GM18505 (cell line): Measurements from ENCODE around the gene TFPI.
"Not testable (repeated sequence)": the region's sequence is repeated elsewhere in the genome, so short reads cannot be mapped to it uniquely, and the experiment has no call there.

ENCODE experiments used
- ATAC-seq: cut with Tn5 transposase; IDR thresholded peaks from one replicate; pipeline ENCODE4 v1.9.1; 2021; ENCODE audit not compliant: unreplicated experiment
- POLR2A ChIP-seq: IDR thresholded peaks from 4 replicates; pipeline ENCODE4 v1.6.1; 2011; ENCODE audit warnings: borderline replicate concordance; ENCODE audit not compliant: insufficient read depth, insufficient read length; ENCODE audit errors: extremely low read depth

Gene TFPI

GRCh38 chr2:187569571-187569970, 15.3 kb upstream of the TFPI start:
- TF ChIP-seq POLR2A = no peak
- ATAC-seq = no peak

GRCh38 chr2:187569042-187569441, 14.8 kb upstream of the TFPI start:
- no peak for TF ChIP-seq POLR2A
- ATAC-seq = no peak

GRCh38 chr2:187567126-187567525, 12.9 kb upstream of the TFPI start:
- no peak for ATAC-seq

GRCh38 chr2:187566712-187567111, 12.5 kb upstream of the TFPI start:
- ATAC-seq = no peak
- TF ChIP-seq POLR2A = no peak

More at GRCh38 chr2:187567126-187567525, 12.9 kb upstream of the TFPI start:
- TF ChIP-seq POLR2A = no peak

- ATAC-seq = no peak
- no peak for TF ChIP-seq POLR2A
Observed at GRCh38 chr2:187566266-187566665, 12.0 kb upstream of the TFPI start.

- ATAC-seq = not testable (repeated sequence)
Observed at GRCh38 chr2:187565618-187566017, 11.4 kb upstream of the TFPI start.

- not testable (repeated sequence) for ATAC-seq
Observed at GRCh38 chr2:187556493-187556892, 2.3 kb upstream of the TFPI start.

- no peak for ATAC-seq
- no peak for TF ChIP-seq POLR2A
Observed at GRCh38 chr2:187554704-187555082, 458 bp upstream of the TFPI start.

GRCh38 chr2:187552828-187553681, 1.2 kb downstream of the TFPI start:
- ATAC-seq = peak; percentile 61

GRCh38 chr2:187552381-187552780, 1.9 kb downstream of the TFPI start:
- ATAC-seq = no peak
- no peak for TF ChIP-seq POLR2A

More at GRCh38 chr2:187552828-187553681, 1.2 kb downstream of the TFPI start:
- TF ChIP-seq POLR2A = no peak

GRCh38 chr2:187550857-187551256, 3.4 kb downstream of the TFPI start:
- ATAC-seq = no peak
- TF ChIP-seq POLR2A = no peak

- no peak for ATAC-seq
- TF ChIP-seq POLR2A = no peak
Observed at GRCh38 chr2:187549951-187550555, 4.2 kb downstream of the TFPI start.

GRCh38 chr2:187549193-187549592, 5.0 kb downstream of the TFPI start:
- no peak for TF ChIP-seq POLR2A
- ATAC-seq = no peak

- ATAC-seq = no peak
- no peak for TF ChIP-seq POLR2A
Observed at GRCh38 chr2:187548656-187549055, 5.6 kb downstream of the TFPI start.

GRCh38 chr2:187547353-187547979, 6.8 kb downstream of the TFPI start:
- no peak for ATAC-seq
- no peak for TF ChIP-seq POLR2A
